Effector memory CD8-positive, alpha-beta T cell (primary cell): ENCODE measurements around the gene CFC1.
"Not testable (repeated sequence)": the region's sequence is repeated elsewhere in the genome, so short reads cannot be mapped to it uniquely, and the experiment has no call there.

ENCODE experiments used
- ATAC-seq: fragments of 150-1000 bp; cut with Tn5 transposase; replicated peaks from 2 replicates; pipeline ENCODE4 v1.10.0; 2021; ENCODE audit warnings: mild to moderate bottlenecking, moderate library complexity
- DNase-seq, 3 experiments: peaks; one replicate each; pipeline ENCODE4 v3.0.0; 2021
- H3K27ac Mint-ChIP-seq, 2 donors: one replicate each; pipeline ENCODE4 v1.8.0; 2022; ENCODE audit warnings: mild to moderate bottlenecking in 2 of 2, mixed read lengths in 2 of 2, moderate library complexity in 2 of 2
- H3K27me3 Mint-ChIP-seq, 2 donors: one replicate each; pipeline ENCODE4 v1.8.0; 2022; ENCODE audit warnings: mixed read lengths in 2 of 2
- H3K36me3 Mint-ChIP-seq: one replicate; pipeline ENCODE4 v1.8.0; 2022; ENCODE audit warnings: mild to moderate bottlenecking, moderate library complexity, mixed read lengths; ENCODE audit not compliant: insufficient read depth
- H3K4me1 Mint-ChIP-seq, 2 donors: one replicate each; pipeline ENCODE4 v1.8.0; 2022; ENCODE audit warnings: low read depth in 2 of 2, mixed read lengths in 2 of 2
- H3K4me3 Mint-ChIP-seq, 2 donors: one replicate each; pipeline ENCODE4 v1.8.0; 2022; ENCODE audit warnings: mild to moderate bottlenecking in 2 of 2, mixed read lengths in 2 of 2, moderate library complexity in 2 of 2
- H3K9me3 Mint-ChIP-seq, 2 donors: one replicate each; pipeline ENCODE4 v1.8.0; 2022; ENCODE audit warnings: mixed read lengths in 2 of 2

The CFC1 gene

DNA sequence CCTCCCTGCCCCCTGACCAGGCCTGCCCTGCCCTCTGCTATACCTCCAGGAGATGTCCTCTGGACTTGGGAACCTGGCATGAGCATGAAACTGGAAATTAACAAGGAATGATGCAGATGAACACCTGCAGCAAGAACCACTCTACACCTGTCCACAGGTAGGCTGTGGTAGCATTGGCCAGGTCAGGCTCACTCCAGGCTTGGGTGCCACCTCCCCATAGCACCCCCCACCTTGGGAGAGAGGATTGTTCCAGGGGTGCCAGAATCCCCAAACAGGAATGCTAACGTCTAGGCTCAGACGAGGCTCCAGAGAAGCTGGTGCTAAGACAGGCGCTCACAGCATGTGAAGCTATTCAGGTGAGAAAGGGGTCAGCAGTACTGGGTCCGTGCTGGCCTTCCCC lies 5.4 kb downstream of the CFC1 start:
- ATAC-seq, H3K4me1 Mint-ChIP-seq, H3K27me3 Mint-ChIP-seq, H3K36me3 Mint-ChIP-seq, H3K9me3 Mint-ChIP-seq, H3K4me3 Mint-ChIP-seq, H3K27ac Mint-ChIP-seq, DNase-seq: not testable (repeated sequence)

DNA sequence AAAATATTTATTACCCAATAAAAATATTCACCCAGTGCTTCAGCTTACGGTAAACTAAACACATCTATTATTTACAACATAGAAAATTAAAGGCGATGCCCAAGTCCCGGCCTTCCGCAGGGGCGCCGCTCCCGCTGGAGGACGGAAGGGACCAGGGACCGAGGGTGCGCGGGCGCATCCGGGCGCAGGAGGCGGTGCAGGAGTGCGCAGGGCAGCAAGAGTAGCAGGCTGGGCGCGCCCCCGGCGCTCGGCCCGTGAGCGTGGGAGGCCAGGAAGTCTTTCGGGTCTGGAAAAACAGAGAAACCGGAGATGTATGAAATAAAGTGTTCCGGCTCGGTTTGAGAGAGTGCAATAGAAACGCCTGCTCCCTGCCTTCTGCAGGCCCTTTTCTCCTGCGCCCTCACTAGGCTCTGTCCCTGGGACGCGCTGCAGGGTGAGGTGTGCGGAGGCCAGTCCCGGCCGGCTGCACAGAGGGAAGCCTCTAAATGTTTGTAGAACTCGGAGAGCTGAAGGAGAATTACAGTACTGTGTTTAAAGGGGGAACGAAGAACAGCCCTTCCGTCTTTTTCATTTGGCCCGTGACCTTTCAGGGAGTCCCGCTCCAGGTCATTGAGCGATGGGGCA lies 6.5 kb downstream of the CFC1 start:
- H3K9me3 Mint-ChIP-seq, H3K36me3 Mint-ChIP-seq, ATAC-seq: not testable (repeated sequence)

DNA sequence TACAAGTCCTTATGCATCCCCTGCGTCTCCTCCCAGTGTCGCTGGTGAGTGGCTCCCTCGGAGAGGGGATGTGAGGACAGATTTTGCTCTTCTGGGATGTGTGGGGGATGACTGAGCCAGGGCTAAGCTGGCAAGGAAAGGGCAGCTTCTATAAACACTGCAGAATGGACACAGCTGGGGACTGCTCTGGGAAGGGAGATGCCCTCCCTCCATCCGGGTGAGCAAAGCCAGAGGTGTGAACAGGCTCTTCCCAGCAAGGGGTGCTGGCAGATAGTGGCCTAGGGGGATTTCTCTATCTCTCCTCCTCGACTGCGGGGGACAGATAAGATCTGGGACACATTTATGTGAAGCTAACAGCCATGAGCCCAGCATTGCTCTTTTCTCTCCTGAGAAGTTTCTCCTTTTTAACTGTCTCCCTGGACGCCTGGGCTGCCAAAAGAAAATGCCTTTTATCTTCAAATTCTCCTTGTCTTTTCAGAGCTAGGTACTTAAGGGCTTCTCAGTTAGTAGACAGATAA lies 8.5 kb downstream of the CFC1 start:
- H3K36me3 Mint-ChIP-seq, H3K4me3 Mint-ChIP-seq, H3K27ac Mint-ChIP-seq, DNase-seq, H3K27me3 Mint-ChIP-seq, H3K9me3 Mint-ChIP-seq, ATAC-seq, H3K4me1 Mint-ChIP-seq: not testable (repeated sequence)

More for the DNA sequence above, 6.5 kb downstream of the CFC1 start:
- H3K27me3 Mint-ChIP-seq, DNase-seq, H3K27ac Mint-ChIP-seq, H3K4me3 Mint-ChIP-seq, H3K4me1 Mint-ChIP-seq: not testable (repeated sequence)

DNA sequence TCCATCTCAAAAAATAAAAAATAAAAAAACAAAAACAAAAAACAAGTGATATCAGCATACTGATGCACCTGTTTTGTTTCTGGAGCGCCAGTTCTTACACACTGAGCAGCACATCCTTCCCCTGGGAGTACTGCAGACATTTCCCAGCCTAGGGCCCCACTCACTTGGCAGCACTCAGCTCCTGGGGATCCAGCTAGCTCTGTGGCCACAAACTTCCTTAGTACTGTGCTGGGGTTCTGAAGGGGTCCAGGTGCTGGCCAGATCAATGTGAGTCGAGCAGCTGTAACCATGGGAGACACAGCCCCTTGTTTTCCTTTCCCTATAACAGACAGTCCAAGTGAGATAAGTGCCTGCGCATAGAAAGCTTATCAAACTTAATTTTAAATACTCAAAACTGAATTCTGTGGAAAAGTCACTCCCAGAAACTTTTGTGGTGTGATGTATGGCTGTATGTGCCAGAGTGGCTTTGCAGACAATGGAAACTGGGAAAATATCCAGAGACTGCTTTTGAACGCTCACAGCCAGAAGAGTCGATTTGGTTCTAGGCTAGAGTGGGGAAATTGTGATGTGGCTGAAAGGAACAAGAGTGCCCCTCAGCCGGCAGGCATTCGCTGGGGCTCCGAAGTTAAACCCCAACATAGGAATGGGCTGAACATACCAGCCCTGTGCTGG lies 9.1 kb downstream of the CFC1 start:
- H3K27ac Mint-ChIP-seq, ATAC-seq: not testable (repeated sequence)

DNA sequence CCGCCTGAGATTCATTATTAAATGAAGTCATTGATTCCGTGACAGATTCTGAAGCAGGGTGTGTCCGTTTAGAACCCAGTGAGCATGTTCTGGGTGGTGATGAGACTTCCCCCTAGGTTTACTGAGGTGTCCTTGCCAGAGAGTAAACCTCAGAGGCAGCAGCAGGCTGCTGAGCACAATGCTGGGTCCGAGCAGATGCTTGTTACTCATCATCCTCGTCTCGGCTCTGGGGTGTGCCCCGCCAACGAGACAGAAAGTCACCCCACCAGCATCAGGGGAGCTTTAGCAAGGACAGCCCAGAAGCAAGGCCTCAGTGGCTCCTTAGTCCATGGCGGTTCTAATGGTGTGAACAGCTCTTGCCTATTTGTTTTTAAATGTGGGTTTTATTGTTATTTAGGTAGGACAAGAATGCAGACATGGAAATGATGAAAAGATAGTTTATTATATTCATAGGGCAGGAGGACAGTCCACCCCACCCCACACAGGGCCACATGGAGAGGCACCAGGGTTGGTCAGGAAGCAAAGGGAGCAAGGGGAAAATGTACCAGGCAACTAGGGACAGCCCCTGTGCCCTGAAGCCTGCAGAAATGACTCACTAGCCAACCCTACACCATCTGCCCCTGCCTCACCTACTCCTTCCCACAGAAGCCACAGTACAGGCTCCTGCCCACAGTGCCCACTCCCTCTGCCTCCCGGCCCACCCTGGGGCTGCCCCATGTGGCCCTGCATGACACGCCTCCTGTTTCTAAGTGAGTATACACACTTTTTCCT lies 10.5 kb downstream of the CFC1 start:
- H3K27me3 Mint-ChIP-seq, H3K9me3 Mint-ChIP-seq, H3K4me3 Mint-ChIP-seq, DNase-seq, H3K36me3 Mint-ChIP-seq, H3K27ac Mint-ChIP-seq, H3K4me1 Mint-ChIP-seq: not testable (repeated sequence)
- peak; percentile 85 for ATAC-seq

More for the DNA sequence above, 9.1 kb downstream of the CFC1 start:
- not testable (repeated sequence) for DNase-seq, H3K4me1 Mint-ChIP-seq, H3K27me3 Mint-ChIP-seq, H3K9me3 Mint-ChIP-seq, H3K4me3 Mint-ChIP-seq, H3K36me3 Mint-ChIP-seq

DNA sequence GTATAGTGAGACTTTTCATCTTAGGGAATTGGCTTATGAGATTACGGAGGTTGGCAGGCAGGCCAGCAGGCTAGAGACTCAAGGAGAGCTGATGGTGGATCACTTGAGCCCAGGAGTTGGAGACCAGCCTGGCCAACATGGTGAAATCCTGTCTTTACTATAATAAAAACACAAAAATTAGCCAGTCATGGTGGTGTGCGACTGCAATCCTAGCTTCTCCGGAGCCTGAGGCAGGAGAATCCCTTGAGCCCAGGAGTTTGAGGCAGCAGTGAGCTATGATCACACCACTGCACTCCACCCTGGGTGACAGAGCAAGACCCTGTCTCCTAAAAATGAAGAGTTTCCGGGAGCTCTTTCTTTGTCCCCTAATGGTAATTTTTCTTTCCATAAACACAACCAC lies 14.6 kb downstream of the CFC1 start:
- not testable (repeated sequence) for H3K4me3 Mint-ChIP-seq, DNase-seq, H3K9me3 Mint-ChIP-seq, H3K36me3 Mint-ChIP-seq, H3K27ac Mint-ChIP-seq, ATAC-seq, H3K4me1 Mint-ChIP-seq, H3K27me3 Mint-ChIP-seq

DNA sequence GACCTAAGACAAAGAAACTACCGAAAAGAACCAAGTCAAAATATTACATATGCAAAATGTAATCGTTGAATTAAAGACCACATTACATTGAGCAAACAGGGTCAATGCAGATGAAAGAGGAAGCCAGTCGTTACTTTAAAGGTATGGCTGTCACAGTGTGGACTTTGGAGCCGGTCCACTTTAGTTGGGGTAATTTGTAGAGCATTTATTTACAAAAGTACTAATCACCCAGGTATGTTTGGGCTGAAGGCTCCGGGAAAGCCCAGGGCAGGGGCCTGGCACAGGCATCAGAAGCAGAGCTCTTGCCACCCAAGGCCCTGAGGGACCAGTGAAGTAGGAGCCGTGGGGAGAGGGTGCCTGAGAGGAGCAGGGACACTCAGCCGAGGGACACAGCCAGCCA lies 15.8 kb downstream of the CFC1 start:
- not testable (repeated sequence) for DNase-seq, H3K9me3 Mint-ChIP-seq, H3K27ac Mint-ChIP-seq, H3K36me3 Mint-ChIP-seq, H3K4me3 Mint-ChIP-seq, ATAC-seq, H3K27me3 Mint-ChIP-seq, H3K4me1 Mint-ChIP-seq

DNA sequence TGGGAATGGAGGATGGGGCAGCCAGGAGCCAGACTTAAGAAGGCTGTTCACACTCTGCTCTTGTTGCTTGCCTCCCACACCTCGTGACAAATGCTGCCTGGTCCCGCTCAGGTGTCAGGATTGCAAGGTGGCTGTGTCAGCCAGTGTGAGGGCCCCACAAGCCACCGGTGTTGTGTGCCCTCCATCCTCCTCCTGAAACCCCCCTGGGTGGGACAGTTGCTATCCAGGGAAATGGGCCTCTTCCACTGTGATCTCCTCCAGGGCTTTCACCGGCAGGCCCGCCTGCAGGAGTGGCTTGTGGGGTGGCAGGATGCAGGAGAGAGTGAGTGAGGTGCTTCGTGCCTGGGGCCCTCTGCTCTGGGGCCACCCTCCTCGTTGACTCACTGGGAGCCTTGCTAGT lies 16.4 kb downstream of the CFC1 start:
- H3K27me3 Mint-ChIP-seq, DNase-seq, H3K4me1 Mint-ChIP-seq, H3K36me3 Mint-ChIP-seq, H3K9me3 Mint-ChIP-seq, H3K4me3 Mint-ChIP-seq, H3K27ac Mint-ChIP-seq, ATAC-seq: not testable (repeated sequence)

DNA sequence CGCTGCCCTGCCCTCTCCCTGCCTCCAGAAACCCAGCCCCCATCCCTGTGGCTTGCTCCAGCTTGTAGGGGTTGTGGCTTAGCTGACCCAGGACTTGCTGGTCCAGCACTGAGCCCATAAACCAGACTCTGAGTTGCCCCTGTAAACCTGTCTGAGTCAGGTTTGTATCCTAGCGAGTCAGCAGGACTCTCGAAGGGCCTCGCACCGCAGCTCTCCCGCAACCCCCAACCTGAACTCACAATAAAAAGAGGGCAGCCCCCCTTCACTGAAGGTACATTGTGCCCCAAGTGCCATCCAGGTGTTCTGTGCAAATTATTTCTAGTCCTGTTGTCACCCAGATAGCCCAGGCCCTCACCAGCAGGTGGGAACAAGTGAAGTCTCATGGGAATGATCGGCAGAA lies 17.9 kb downstream of the CFC1 start:
- H3K27ac Mint-ChIP-seq, ATAC-seq, H3K4me3 Mint-ChIP-seq, H3K4me1 Mint-ChIP-seq, H3K36me3 Mint-ChIP-seq, H3K9me3 Mint-ChIP-seq, DNase-seq, H3K27me3 Mint-ChIP-seq: not testable (repeated sequence)

DNA sequence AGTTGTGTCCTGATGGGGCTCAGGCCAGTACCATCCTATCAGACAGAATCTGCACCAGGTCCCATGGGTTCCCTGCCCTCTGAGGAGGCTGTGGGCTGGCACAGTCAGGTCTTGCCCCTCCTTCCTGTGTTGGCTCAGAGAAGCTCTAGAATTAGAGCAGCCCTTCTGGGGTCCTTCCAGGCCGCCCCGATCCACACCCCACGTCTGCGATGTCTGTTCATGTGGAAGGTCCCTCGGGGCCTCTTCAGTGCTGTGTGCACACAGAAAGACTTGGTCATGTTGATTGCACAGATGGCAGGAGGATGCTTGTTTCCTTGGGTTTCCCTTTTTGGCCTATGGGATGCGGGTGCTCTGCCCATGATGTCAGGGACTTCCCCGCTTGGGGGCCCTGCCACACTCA lies 20.3 kb downstream of the CFC1 start:
- H3K27me3 Mint-ChIP-seq, H3K27ac Mint-ChIP-seq, H3K36me3 Mint-ChIP-seq, H3K9me3 Mint-ChIP-seq, DNase-seq, ATAC-seq, H3K4me3 Mint-ChIP-seq, H3K4me1 Mint-ChIP-seq: not testable (repeated sequence)

DNA sequence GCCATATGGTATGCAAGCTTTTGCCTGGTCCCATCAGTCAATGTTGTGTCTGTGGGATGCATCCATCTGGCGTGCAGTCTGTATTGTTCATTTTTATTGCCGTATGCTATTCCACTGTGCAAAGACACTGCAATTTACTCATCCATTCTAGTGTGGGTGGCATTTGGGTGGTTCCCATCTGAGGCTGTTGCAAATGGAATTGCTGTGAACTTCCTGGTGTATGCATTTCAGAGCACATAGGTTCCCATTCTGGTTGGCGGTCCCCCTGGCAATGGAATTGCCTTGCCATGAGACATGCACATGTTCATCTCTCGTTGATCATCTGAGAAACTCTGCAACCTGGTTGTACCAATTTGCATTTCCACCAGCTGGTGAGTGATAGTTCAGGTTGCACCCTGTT lies 21.8 kb downstream of the CFC1 start:
- not testable (repeated sequence) for DNase-seq, H3K27me3 Mint-ChIP-seq, H3K27ac Mint-ChIP-seq, H3K4me1 Mint-ChIP-seq, H3K4me3 Mint-ChIP-seq, H3K36me3 Mint-ChIP-seq, ATAC-seq, H3K9me3 Mint-ChIP-seq

DNA sequence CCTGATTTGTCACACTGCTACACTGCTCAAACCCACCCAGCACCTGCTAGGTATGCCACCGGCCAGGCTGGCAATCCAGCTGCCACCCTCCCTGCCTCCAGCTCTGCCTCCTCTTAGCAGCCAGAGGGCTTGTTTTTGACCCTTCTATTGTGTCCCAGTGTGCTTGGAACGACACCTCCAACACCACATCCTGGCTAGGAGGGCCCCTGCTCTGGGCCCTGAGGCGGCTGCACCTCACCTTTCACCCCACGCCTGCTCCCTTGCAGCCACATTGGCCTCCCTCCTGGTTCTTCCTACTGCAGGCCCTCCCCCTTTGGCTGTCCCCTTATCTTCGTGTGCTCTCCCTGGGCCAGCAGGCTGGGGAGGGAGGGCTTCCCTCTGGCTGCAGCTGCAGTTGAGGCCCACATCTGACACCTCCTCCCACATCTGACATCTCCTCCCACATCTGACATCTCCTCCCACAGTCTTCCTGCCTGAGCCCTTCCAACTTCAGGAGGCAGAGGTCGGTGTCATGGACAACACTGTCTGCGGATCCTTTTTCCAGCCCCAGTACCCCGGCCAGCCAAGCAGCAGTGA lies 23.1 kb downstream of the CFC1 start:
- not testable (repeated sequence) for H3K4me1 Mint-ChIP-seq, H3K9me3 Mint-ChIP-seq, H3K36me3 Mint-ChIP-seq, H3K27me3 Mint-ChIP-seq, DNase-seq, H3K27ac Mint-ChIP-seq, H3K4me3 Mint-ChIP-seq
- peak; percentile 46 for ATAC-seq

DNA sequence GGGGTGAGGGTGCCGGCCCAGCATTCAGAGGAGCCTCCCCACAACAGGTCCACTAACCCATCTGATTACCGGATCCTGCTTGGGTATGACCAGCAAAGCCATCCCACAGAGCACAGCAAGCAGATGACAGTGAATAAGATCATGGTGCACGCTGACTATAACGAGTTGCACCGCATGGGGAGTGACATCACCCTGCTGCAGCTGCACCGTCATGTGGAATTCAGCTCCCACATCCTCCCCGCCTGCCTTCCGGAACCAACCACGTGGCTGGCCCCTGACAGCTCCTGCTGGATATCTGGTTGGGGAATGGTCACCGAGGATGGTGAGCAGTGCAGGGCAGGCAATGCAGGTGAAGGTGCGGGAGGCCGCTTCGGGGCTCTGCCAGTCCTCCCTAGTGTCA lies 25.1 kb downstream of the CFC1 start:
- ATAC-seq, H3K36me3 Mint-ChIP-seq, H3K4me3 Mint-ChIP-seq, H3K27me3 Mint-ChIP-seq, DNase-seq, H3K4me1 Mint-ChIP-seq, H3K9me3 Mint-ChIP-seq, H3K27ac Mint-ChIP-seq: not testable (repeated sequence)

DNA sequence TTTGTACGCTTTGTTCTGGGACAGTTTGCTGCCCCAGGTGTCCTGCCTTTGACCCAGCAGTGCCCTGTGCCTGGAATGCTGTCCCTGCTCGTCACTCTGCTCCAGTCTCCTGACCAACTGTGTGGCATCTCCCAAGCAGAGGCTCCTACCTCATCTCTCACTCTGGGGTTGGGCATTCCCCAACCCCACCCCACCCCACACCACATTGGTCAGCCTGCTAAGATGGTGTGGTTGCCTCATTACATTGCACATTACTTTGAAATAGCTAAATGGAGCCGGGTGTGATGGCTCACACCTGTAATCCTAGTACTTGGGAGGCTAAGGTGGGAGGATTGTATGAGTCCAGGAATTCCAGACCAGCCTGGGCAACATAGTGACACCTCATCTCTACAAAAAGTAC lies 27.4 kb downstream of the CFC1 start:
- not testable (repeated sequence) for H3K27ac Mint-ChIP-seq, H3K9me3 Mint-ChIP-seq, H3K4me1 Mint-ChIP-seq, DNase-seq, ATAC-seq, H3K4me3 Mint-ChIP-seq, H3K27me3 Mint-ChIP-seq, H3K36me3 Mint-ChIP-seq
